Stimulated activated memory B cell treated with anti-CD40 and anti-IgM and Interleukin-4, amounts not matched to agents 10 μg/mL and 1 μg/mL and 100 μg/mL, for 72 hours (primary cell): ENCODE results near the gene HYAL1.
A peak's percentile ranks its signal among the peaks of the same experiment; 100 is the strongest.

Experiments
- ATAC-seq: fragments of 150-1000 bp; cut with Tn5 transposase; 2 replicates; pipeline ENCODE4 v1.10.0; 2021
- H3K27ac Mint-ChIP-seq: one replicate; pipeline ENCODE4 v1.8.0; 2022; ENCODE audit warnings: mild to moderate bottlenecking, mixed read lengths
- H3K27me3 Mint-ChIP-seq: one replicate; pipeline ENCODE4 v1.8.0; 2022; ENCODE audit warnings: mixed read lengths
- H3K36me3 Mint-ChIP-seq: one replicate; pipeline ENCODE4 v1.8.0; 2022; ENCODE audit warnings: mixed read lengths
- H3K4me1 Mint-ChIP-seq: one replicate; pipeline ENCODE4 v1.8.0; 2022; ENCODE audit warnings: mixed read lengths
- H3K4me3 Mint-ChIP-seq: one replicate; pipeline ENCODE4 v1.8.0; 2022; ENCODE audit warnings: mild to moderate bottlenecking, moderate library complexity, mixed read lengths
- H3K9me3 Mint-ChIP-seq: one replicate; pipeline ENCODE4 v1.8.0; 2022; ENCODE audit warnings: mixed read lengths

HYAL1 gene

GRCh38 chr3:50259432-50260026 lies 43.8 kb downstream of the HYAL1 start:
- Mint-ChIP-seq H3K4me1 (peaks cover 22% of the 10 kb centered on the region), H3K4me3 (peak overlapping the region; percentile 63), H3K27ac (peak overlapping the region; percentile 45), H3K36me3 (peaks cover 34% of the 10 kb centered on the region), H3K27me3 (peaks cover 8% of the 10 kb centered on the region), H3K9me3 (no peaks in the 10 kb centered on the region)
- peak; percentile 17 for ATAC-seq

- no peak for ATAC-seq
- Mint-ChIP-seq H3K27me3 (peaks cover 2% of the 10 kb centered on the region), H3K27ac (peak overlapping the region; percentile 45), H3K9me3 (no peaks in the 10 kb centered on the region), H3K36me3 (peaks cover 36% of the 10 kb centered on the region), H3K4me1 (peaks cover 27% of the 10 kb centered on the region), H3K4me3 (no peak overlapping the region)
Observed at GRCh38 chr3:50258979-50259378, 44.4 kb downstream of the HYAL1 start.

- no peak overlapping the region for H3K4me3 Mint-ChIP-seq
- no peaks in the 10 kb centered on the region for H3K9me3 Mint-ChIP-seq
- no peak overlapping the region for H3K27ac Mint-ChIP-seq
- peaks cover 43% of the 10 kb centered on the region for H3K36me3 Mint-ChIP-seq
- ATAC-seq = no peak
- H3K27me3 Mint-ChIP-seq = no peaks in the 10 kb centered on the region
- H3K4me1 Mint-ChIP-seq = peaks cover 35% of the 10 kb centered on the region
Observed at GRCh38 chr3:50258029-50258680, 45.2 kb downstream of the HYAL1 start.

GRCh38 chr3:50256978-50257890 lies 46.1 kb downstream of the HYAL1 start:
- ATAC-seq = no peak
- Mint-ChIP-seq H3K4me3 (no peak overlapping the region), H3K36me3 (peaks cover 43% of the 10 kb centered on the region), H3K9me3 (no peaks in the 10 kb centered on the region), H3K4me1 (peaks cover 36% of the 10 kb centered on the region), H3K27ac (no peak overlapping the region), H3K27me3 (no peaks in the 10 kb centered on the region)

- Mint-ChIP-seq H3K4me3 (no peak overlapping the region), H3K27ac (peak overlapping the region; percentile 65), H3K9me3 (no peaks in the 10 kb centered on the region), H3K36me3 (peaks cover 52% of the 10 kb centered on the region), H3K27me3 (no peaks in the 10 kb centered on the region), H3K4me1 (peaks cover 46% of the 10 kb centered on the region)
- ATAC-seq = no peak
Observed at GRCh38 chr3:50255251-50255615, 48.1 kb downstream of the HYAL1 start.

GRCh38 chr3:50254577-50255250 lies 48.7 kb downstream of the HYAL1 start:
- no peak overlapping the region for H3K4me3 Mint-ChIP-seq
- H3K27ac Mint-ChIP-seq = peak overlapping the region; percentile 65
- ATAC-seq = no peak
- H3K36me3 Mint-ChIP-seq = peaks cover 55% of the 10 kb centered on the region
- no peaks in the 10 kb centered on the region for H3K9me3 Mint-ChIP-seq
- peaks cover 47% of the 10 kb centered on the region for H3K4me1 Mint-ChIP-seq
- H3K27me3 Mint-ChIP-seq = no peaks in the 10 kb centered on the region

- Mint-ChIP-seq H3K36me3 (peaks cover 30% of the 10 kb centered on the region), H3K9me3 (no peaks in the 10 kb centered on the region), H3K27me3 (no peaks in the 10 kb centered on the region), H3K27ac (no peak overlapping the region), H3K4me3 (no peak overlapping the region), H3K4me1 (peaks cover 70% of the 10 kb centered on the region)
- no peak for ATAC-seq
Observed at GRCh38 chr3:50251220-50251619, 52.2 kb downstream of the HYAL1 start.

- Mint-ChIP-seq H3K4me1 (peaks cover 77% of the 10 kb centered on the region), H3K36me3 (peaks cover 30% of the 10 kb centered on the region), H3K9me3 (no peaks in the 10 kb centered on the region), H3K4me3 (no peak overlapping the region), H3K27ac (peak overlapping the region; percentile 43), H3K27me3 (no peaks in the 10 kb centered on the region)
- no peak for ATAC-seq
Observed at GRCh38 chr3:50250514-50250913, 52.9 kb downstream of the HYAL1 start.
